IMR-90 (cell line): ENCODE results near the gene ABR. TPM values are rescaled to one million over a fixed set of nuclear protein-coding genes. Genes with fewer than 3 reads are reported as not detected.

Experiments
- ATAC-seq: fragments of 200-7000 bp; cut with Tn5 transposase; 2 replicates; pipeline ENCODE4 v1.9.1; 2020; ENCODE audit warnings: low read depth, mild to moderate bottlenecking, moderate library complexity
- BruUV-seq: library from RNA; stranded (reverse); fragments of 400-500 nt; replicated peaks from 2 replicates; lab custom pipeline; 2021; lab: Mats Ljungman, UMichigan
- CTCF ChIA-PET: fragments of 300-600 bp; formaldehyde crosslinking; extraction: SDS; loops from one replicate; lab custom pipeline; 2021; ENCODE audit warnings: antibody characterized with exemption; lab: Yijun Ruan, JAX
- POLR2A ChIA-PET: fragments of 300-600 bp; sonication (Branson Sonifier 250); formaldehyde crosslinking; loops from one replicate; lab custom pipeline; 2022; ENCODE audit warnings: antibody characterized with exemption; ENCODE audit not compliant: unreplicated experiment; lab: Charles Lee
- DNase-seq: peaks from one replicate; pipeline ENCODE4 v3.0.0; 2013
- H2AFZ ChIP-seq: replicated peaks from 2 replicates; pipeline ENCODE3; 2013; ENCODE audit warnings: low read length, mild to moderate bottlenecking; ENCODE audit not compliant: poor library complexity
- H2AK5ac ChIP-seq: 2 replicates; pipeline ENCODE4 v1.6.1; 2013; ENCODE audit warnings: low read depth, low read length, inconsistent platforms
- H2AK9ac ChIP-seq: replicated peaks from 2 replicates; pipeline ENCODE3; 2013; ENCODE audit warnings: mild to moderate bottlenecking, low read depth, low read length, moderate library complexity; ENCODE audit not compliant: poor library complexity
- H2BK120ac ChIP-seq: 2 replicates; pipeline ENCODE4 v1.6.1; 2013; ENCODE audit warnings: low read depth, low read length, inconsistent platforms
- H2BK15ac ChIP-seq: 3 replicates; pipeline ENCODE4 v1.6.1; 2013; ENCODE audit warnings: low read depth, low read length, inconsistent platforms
- H2BK20ac ChIP-seq: 2 replicates; pipeline ENCODE4 v1.6.1; 2013; ENCODE audit warnings: low read depth, mild to moderate bottlenecking, inconsistent platforms, low read length, moderate library complexity
- H2BK5ac ChIP-seq: 2 replicates; pipeline ENCODE4 v1.6.1; 2013; ENCODE audit warnings: mild to moderate bottlenecking, low read depth, low read length, inconsistent platforms; ENCODE audit not compliant: poor library complexity, severe bottlenecking
- H3K14ac ChIP-seq: replicated peaks from 2 replicates; pipeline ENCODE4 v1.6.1; 2013; ENCODE audit warnings: low read depth, low read length, inconsistent platforms
- H3K18ac ChIP-seq: 2 replicates; pipeline ENCODE4 v1.6.1; 2013; ENCODE audit warnings: low read depth, low read length, control low read depth
- H3K23ac ChIP-seq: 2 replicates; pipeline ENCODE4 v1.6.1; 2013; ENCODE audit warnings: low read depth, low read length, inconsistent platforms
- H3K27ac ChIP-seq: 2 replicates; pipeline ENCODE4 v1.5.1; 2013; ENCODE audit warnings: mild to moderate bottlenecking, control low read depth, low read length; ENCODE audit not compliant: insufficient read depth
- H3K27me3 ChIP-seq: 2 replicates; pipeline ENCODE4 v1.6.1; 2013; ENCODE audit warnings: low read length; ENCODE audit not compliant: control insufficient read depth, insufficient read depth
- H3K36me3 ChIP-seq: 2 replicates; pipeline ENCODE4 v1.6.1; 2013; ENCODE audit warnings: low read length, mixed read lengths; ENCODE audit not compliant: control insufficient read depth, insufficient read depth
- H3K4ac ChIP-seq: 2 replicates; pipeline ENCODE4 v1.6.1; 2013; ENCODE audit warnings: low read depth, low read length, inconsistent platforms
- H3K4me1 ChIP-seq: 2 replicates; pipeline ENCODE4 v1.6.1; 2013; ENCODE audit warnings: low read length, mixed read lengths; ENCODE audit not compliant: control insufficient read depth, insufficient read depth
- H3K4me2 ChIP-seq: 2 replicates; pipeline ENCODE4 v1.6.1; 2013; ENCODE audit warnings: low read depth, mild to moderate bottlenecking, control low read depth, low read length, moderate library complexity
- H3K4me3 ChIP-seq: 2 replicates; pipeline ENCODE4 v1.5.1; 2013; ENCODE audit warnings: low read depth, mild to moderate bottlenecking, control low read depth, low read length, moderate library complexity; ENCODE audit not compliant: insufficient read depth
- H3K56ac ChIP-seq: 2 replicates; pipeline ENCODE4 v1.6.1; 2013; ENCODE audit warnings: low read length, inconsistent platforms; ENCODE audit not compliant: insufficient read depth; ENCODE audit errors: extremely low read depth
- H3K79me1 ChIP-seq, 2 experiments: 2 replicates each; pipeline ENCODE4 v1.6.1; 2013; ENCODE audit warnings: low read length in 2 of 2, inconsistent platforms in 1 of 2, low read depth in 1 of 2
- H3K9ac ChIP-seq: 2 replicates; pipeline ENCODE4 v1.6.1; 2013; ENCODE audit warnings: low read depth, low read length, control low read depth
- H3K9me1 ChIP-seq: 2 replicates; pipeline ENCODE4 v1.6.1; 2013; ENCODE audit warnings: low read length, inconsistent platforms; ENCODE audit not compliant: insufficient read depth
- H3K9me3 ChIP-seq: 2 replicates; pipeline ENCODE4 v1.6.1; 2013; ENCODE audit warnings: low read length; ENCODE audit not compliant: control insufficient read depth, insufficient read depth
- H4K20me1 ChIP-seq: 2 replicates; pipeline ENCODE4 v1.6.1; 2013; ENCODE audit warnings: low read length, inconsistent platforms; ENCODE audit not compliant: insufficient read depth
- H4K5ac ChIP-seq: 2 replicates; pipeline ENCODE4 v1.6.1; 2013; ENCODE audit warnings: mild to moderate bottlenecking, low read depth, low read length, control low read depth
- H4K8ac ChIP-seq, 2 experiments: 2 replicates each; pipeline ENCODE4 v1.6.1; 2013; ENCODE audit warnings: low read depth in 2 of 2, low read length in 2 of 2, control low read depth in 1 of 2, inconsistent platforms in 1 of 2
- H4K91ac ChIP-seq: 2 replicates; pipeline ENCODE4 v1.6.1; 2013; ENCODE audit warnings: low read depth, low read length, inconsistent platforms; ENCODE audit not compliant: insufficient read depth
- CHD1 ChIP-seq: IDR thresholded peaks from 2 replicates; pipeline ENCODE4 v1.6.1; 2012; ENCODE audit warnings: low read depth, low read length, improper control_type of control experiment
- MXI1 ChIP-seq: IDR thresholded peaks from 2 replicates; pipeline ENCODE4 v1.6.1; 2012; ENCODE audit warnings: low read depth, mild to moderate bottlenecking, low read length, moderate library complexity, borderline replicate concordance
- RAD21 ChIP-seq: IDR thresholded peaks from 2 replicates; pipeline ENCODE4 v1.6.1; 2012; ENCODE audit warnings: low read length, improper control_type of control experiment
- RCOR1 ChIP-seq: IDR thresholded peaks from 2 replicates; pipeline ENCODE4 v1.6.1; 2012; ENCODE audit warnings: mild to moderate bottlenecking, low read length, improper control_type of control experiment; ENCODE audit not compliant: insufficient replicate concordance
- SMC3 ChIP-seq: fragments of 150-350 bp; IDR thresholded peaks from 2 replicates; pipeline ENCODE4 v1.6.1; 2016; ENCODE audit warnings: low read depth, mild to moderate bottlenecking, antibody characterized with exemption, low read length, moderate library complexity
- WGBS, 2 experiments: methylation state at CpG; one replicate each; pipeline versions ENCODE4 v1.1.5 to v1.1.7; 2013; ENCODE audit warnings: missing lambda C conversion rate in 2 of 2; ENCODE audit not compliant: insufficient read length in 1 of 2; ENCODE audit errors: extremely low coverage in 2 of 2; 5-methylcytosine and 5-hydroxymethylcytosine counted together
- dilution Hi-C: fragments of 300-500 bp; cut with HindIII; formaldehyde crosslinking; loops from one replicate; pipeline ENCODE4 v1.14.3; 2018; ENCODE audit warnings: low sequenced_read_pairs; ENCODE audit not compliant: unreplicated experiment
- in situ Hi-C: fragments of 300-500 bp; cut with MboI; formaldehyde crosslinking; loops from 3 replicates; pipeline ENCODE4 v1.14.3; 2019; ENCODE audit warnings: low sequenced_read_pairs, inconsistent platforms, mixed read lengths
- intact Hi-C: fragments of 100-400 bp; cut with micrococcal nuclease; formaldehyde crosslinking; loops from 2 replicates; pipeline ENCODE4 v1.10.0; 2022
- polyA plus RNA-seq, 3 experiments: library from polyadenylated mRNA; depleted of rRNA; stranded (reverse); fragments of >200 nt; gene quantifications; 2 replicates each; pipeline ENCODE4 v1.2.3, GENCODE V29; 2012; ENCODE audit warnings: low replicate concordance in 1 of 3
- total RNA-seq: library from RNA; depleted of rRNA; stranded (reverse); fragments of >200 nt; gene quantifications from 2 replicates; pipeline ENCODE4 v1.2.3, GENCODE V29; 2012
- TF ChIP-seq, protein P1 (sequence below): conservative IDR thresholded peaks from 2 replicates; pipeline ENCODE4 v1.5.1; 2012; ENCODE audit warnings: mild to moderate bottlenecking, low read depth, low read length, improper control_type of control experiment

ABR gene
- total and polyA plus RNA-seq, 2 of the 4 experiments (the other 2 are of a cell fraction), result 28.3 to 79.7 TPM

DNA sequence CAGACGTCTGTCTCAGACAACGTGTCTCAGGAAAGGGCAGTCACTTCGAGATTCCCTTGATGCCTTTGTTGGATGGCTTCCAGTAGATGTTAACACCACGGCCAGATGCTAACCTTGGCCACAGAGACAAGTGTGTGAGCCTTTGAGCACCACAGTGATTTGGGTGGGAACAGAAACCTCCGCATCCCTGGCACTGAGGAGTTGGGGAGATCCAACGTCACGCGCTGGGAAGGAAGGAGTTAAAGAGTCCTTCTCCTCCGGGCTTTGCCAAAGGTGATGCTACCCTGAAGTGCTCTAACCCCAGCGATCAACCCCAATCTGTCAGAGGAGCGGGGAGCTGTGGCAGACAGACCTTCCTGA is 3.0 kb upstream of the ABR start:
- Histone ChIP-seq H3K27me3 (no peaks in the 10 kb centered on the region), H2BK120ac (no peak overlapping the region), H3K14ac (no peak overlapping the region), H3K79me1 (peaks cover 5 to 12% of the 10 kb centered on the region in 2 experiments), H3K9me3 (no peaks in the 10 kb centered on the region), H3K4me2 (no peak overlapping the region), H4K91ac (no peak overlapping the region), H3K9ac (no peak overlapping the region), H3K4ac (no peak overlapping the region), H3K18ac (no peak overlapping the region), H3K23ac (no peak overlapping the region), H2BK5ac (no peak overlapping the region), H3K27ac (no peak overlapping the region), H3K4me1 (peaks cover 16% of the 10 kb centered on the region), H2AK5ac (peak overlapping the region; percentile 39; the same call in 1 of the 2 replicates), H2BK20ac (0 out of 2 replicates have a peak overlapping the region, but pooled peaks have one; percentile 16), H2AK9ac (peak overlapping the region; percentile 75), H3K9me1 (peaks cover 7% of the 10 kb centered on the region), H4K20me1 (peaks cover 9% of the 10 kb centered on the region), H2BK15ac (peak overlapping the region; percentile 1; the same call in 1 of the 3 replicates), H3K4me3 (no peak overlapping the region), H2AFZ (peak overlapping the region; percentile 68), H4K8ac (no peak overlapping the region), H3K56ac (no peak overlapping the region), H3K36me3 (no peaks in the 10 kb centered on the region), H4K5ac (no peak overlapping the region)
- intact Hi-C loops, result no loop called here
- no TSS peak for BruUV-seq
- 40% methylated on average over 4 of the region's 11 CpGs; no CpG with 5 or more reads in 1 of the 2 experiments for WGBS, 2 experiments
- ATAC-seq (no peak), DNase-seq (no peak)
- TF ChIP-seq CHD1, result no peak
- TF ChIP-seq, protein P1, sequence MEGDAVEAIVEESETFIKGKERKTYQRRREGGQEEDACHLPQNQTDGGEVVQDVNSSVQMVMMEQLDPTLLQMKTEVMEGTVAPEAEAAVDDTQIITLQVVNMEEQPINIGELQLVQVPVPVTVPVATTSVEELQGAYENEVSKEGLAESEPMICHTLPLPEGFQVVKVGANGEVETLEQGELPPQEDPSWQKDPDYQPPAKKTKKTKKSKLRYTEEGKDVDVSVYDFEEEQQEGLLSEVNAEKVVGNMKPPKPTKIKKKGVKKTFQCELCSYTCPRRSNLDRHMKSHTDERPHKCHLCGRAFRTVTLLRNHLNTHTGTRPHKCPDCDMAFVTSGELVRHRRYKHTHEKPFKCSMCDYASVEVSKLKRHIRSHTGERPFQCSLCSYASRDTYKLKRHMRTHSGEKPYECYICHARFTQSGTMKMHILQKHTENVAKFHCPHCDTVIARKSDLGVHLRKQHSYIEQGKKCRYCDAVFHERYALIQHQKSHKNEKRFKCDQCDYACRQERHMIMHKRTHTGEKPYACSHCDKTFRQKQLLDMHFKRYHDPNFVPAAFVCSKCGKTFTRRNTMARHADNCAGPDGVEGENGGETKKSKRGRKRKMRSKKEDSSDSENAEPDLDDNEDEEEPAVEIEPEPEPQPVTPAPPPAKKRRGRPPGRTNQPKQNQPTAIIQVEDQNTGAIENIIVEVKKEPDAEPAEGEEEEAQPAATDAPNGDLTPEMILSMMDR, result no peak
- TF ChIP-seq RCOR1, result no peak
- TF ChIP-seq SMC3, result no peak
- no peak for TF ChIP-seq MXI1
- no peak for TF ChIP-seq RAD21
- ChIA-PET POLR2A (no interaction called here), CTCF (no interaction called here)
- dilution Hi-C loops, result no loop called here
- in situ Hi-C loops, result no loop called here
